Tongue (tissue), 2 donors: Measurements from ENCODE around the gene POLR2I. TPM values are rescaled to one million over a fixed set of nuclear protein-coding genes. Genes with fewer than 3 reads are reported as not detected.
"Not testable (repeated sequence)": the region's sequence is repeated elsewhere in the genome, so short reads cannot be mapped to it uniquely, and the experiment has no call there.

ENCODE experiments used
- DNase-seq: peaks from one replicate; pipeline ENCODE4 v3.0.0-alpha.2; 2015
- total RNA-seq: library from RNA; depleted of rRNA; stranded (reverse); fragments of >200 nt; gene quantifications from one replicate; pipeline ENCODE4 v1.2.3, GENCODE V29; 2014

Gene POLR2I
- total RNA-seq, 1 donor from 2014 or later = 35.9 TPM

- no peak for DNase-seq
These were observed 15.4 kb downstream of the POLR2I start for GRCh38 chr19:36099166-36099785.

- no peak for DNase-seq
These were observed 17.6 kb downstream of the POLR2I start for GRCh38 chr19:36097036-36097435.

- DNase-seq = no peak
These were observed 21.0 kb downstream of the POLR2I start for GRCh38 chr19:36093687-36094086.

- DNase-seq = no peak
These were observed 21.5 kb downstream of the POLR2I start for GRCh38 chr19:36093146-36093662.

- no peak for DNase-seq
These were observed 22.1 kb downstream of the POLR2I start for GRCh38 chr19:36092566-36092965.

- DNase-seq = no peak
These were observed 23.6 kb downstream of the POLR2I start for GRCh38 chr19:36090910-36091695.

GRCh38 chr19:36089847-36090246 is 24.8 kb downstream of the POLR2I start:
- no peak for DNase-seq

- DNase-seq = no peak
These were observed 28.3 kb downstream of the POLR2I start for GRCh38 chr19:36086326-36086725.

- no peak for DNase-seq
These were observed 30.3 kb downstream of the POLR2I start for GRCh38 chr19:36084231-36085009.

GRCh38 chr19:36082916-36083315 is 31.8 kb downstream of the POLR2I start:
- DNase-seq = no peak

- DNase-seq = no peak
These were observed 32.8 kb downstream of the POLR2I start for GRCh38 chr19:36081894-36082293.

GRCh38 chr19:36081385-36081784 is 33.3 kb downstream of the POLR2I start:
- no peak for DNase-seq

GRCh38 chr19:36079389-36079945 is 35.2 kb downstream of the POLR2I start:
- no peak for DNase-seq

GRCh38 chr19:36073121-36073876 is 41.4 kb downstream of the POLR2I start:
- no peak for DNase-seq

- DNase-seq = no peak
These were observed 42.6 kb downstream of the POLR2I start for GRCh38 chr19:36072081-36072480.

GRCh38 chr19:36068810-36069499 is 45.7 kb downstream of the POLR2I start:
- DNase-seq = not testable (repeated sequence)

GRCh38 chr19:36067681-36068080 is 47.0 kb downstream of the POLR2I start:
- no peak for DNase-seq

- DNase-seq = no peak
These were observed 49.8 kb downstream of the POLR2I start for GRCh38 chr19:36064826-36065225.
